Stimulated activated CD4-positive, alpha-beta T cell treated with anti-CD3 and anti-CD28 coated beads, Interleukin-1b, Interleukin-23, amount 100 ng/mL, for 1 hour (primary cell): Measurements from ENCODE around the gene GCNT2.
"Not testable (repeated sequence)": the region's sequence is repeated elsewhere in the genome, so short reads cannot be mapped to it uniquely, and the experiment has no call there.

ENCODE experiments used
- DNase-seq, 2 donors: peaks; one replicate each; pipeline ENCODE4 v3.0.0-alpha.2; 2020; ENCODE audit warnings: low read depth in 2 of 2

Gene GCNT2

GRCh38 chr6:10580570-10580969 is 59.4 kb downstream of the GCNT2 start:
- DNase-seq, result no peak

GRCh38 chr6:10581402-10581801 is 60.3 kb downstream of the GCNT2 start:
- not testable (repeated sequence) for DNase-seq

GRCh38 chr6:10582774-10583508 is 61.8 kb downstream of the GCNT2 start:
- DNase-seq, result no peak

GRCh38 chr6:10583509-10583901 is 62.4 kb downstream of the GCNT2 start:
- DNase-seq, result no peak

- no peak for DNase-seq
Measured at GRCh38 chr6:10584607-10585006, 63.5 kb downstream of the GCNT2 start.

GRCh38 chr6:10585209-10585845 is 64.2 kb downstream of the GCNT2 start:
- DNase-seq, result no peak

GRCh38 chr6:10586302-10586701 is 65.2 kb downstream of the GCNT2 start:
- DNase-seq, result no peak

- no peak for DNase-seq
Measured at GRCh38 chr6:10587656-10588406, 66.7 kb downstream of the GCNT2 start.

GRCh38 chr6:10588562-10589428 is 67.6 kb downstream of the GCNT2 start:
- DNase-seq, result no peak

GRCh38 chr6:10589429-10589727 is 68.2 kb downstream of the GCNT2 start:
- DNase-seq, result no peak

GRCh38 chr6:10589983-10590382 is 68.8 kb downstream of the GCNT2 start:
- no peak for DNase-seq

GRCh38 chr6:10591422-10592160 is 70.4 kb downstream of the GCNT2 start:
- DNase-seq, result no peak

- no peak for DNase-seq
Measured at GRCh38 chr6:10595731-10596664, 74.8 kb downstream of the GCNT2 start.

GRCh38 chr6:10597499-10598001 is 76.4 kb downstream of the GCNT2 start:
- no peak for DNase-seq

GRCh38 chr6:10598084-10598960 is 77.2 kb downstream of the GCNT2 start:
- DNase-seq, result no peak

GRCh38 chr6:10599046-10599445 is 77.9 kb downstream of the GCNT2 start:
- DNase-seq, result no peak

GRCh38 chr6:10600681-10601080 is 79.5 kb downstream of the GCNT2 start:
- not testable (repeated sequence) for DNase-seq

- no peak for DNase-seq
Measured at GRCh38 chr6:10603219-10603618, 82.1 kb downstream of the GCNT2 start.

- no peak for DNase-seq
Measured at GRCh38 chr6:10609038-10609437, 87.9 kb downstream of the GCNT2 start.
